NCI-H2227 treated with DMSO at 0.1 percent for 48 hours (cell line): ENCODE measurements around the gene SLC25A25.
A peak's percentile ranks its signal among the peaks of the same experiment; 100 is the strongest.
"Not testable (repeated sequence)": the region's sequence is repeated elsewhere in the genome, so short reads cannot be mapped to it uniquely, and the experiment has no call there.

ENCODE experiments used
- DNase-seq: peaks from one replicate; lab custom pipeline; 2025; lab: John Stamatoyannopoulos, UW

SLC25A25 gene

GRCh38 chr9:128109050-128109709 lies 41.1 kb downstream of the SLC25A25 start:
- DNase-seq, result no peak

- not testable (repeated sequence) for DNase-seq
Observed at GRCh38 chr9:128111726-128112125, 43.7 kb downstream of the SLC25A25 start.

GRCh38 chr9:128113526-128114325 lies 45.7 kb downstream of the SLC25A25 start:
- DNase-seq, result no peak

- no peak for DNase-seq
Observed at GRCh38 chr9:128114326-128115186, 46.5 kb downstream of the SLC25A25 start.

GRCh38 chr9:128115187-128116103 lies 47.4 kb downstream of the SLC25A25 start:
- DNase-seq, result no peak

- no peak for DNase-seq
Observed at GRCh38 chr9:128116104-128117083, 48.4 kb downstream of the SLC25A25 start.

DNA sequence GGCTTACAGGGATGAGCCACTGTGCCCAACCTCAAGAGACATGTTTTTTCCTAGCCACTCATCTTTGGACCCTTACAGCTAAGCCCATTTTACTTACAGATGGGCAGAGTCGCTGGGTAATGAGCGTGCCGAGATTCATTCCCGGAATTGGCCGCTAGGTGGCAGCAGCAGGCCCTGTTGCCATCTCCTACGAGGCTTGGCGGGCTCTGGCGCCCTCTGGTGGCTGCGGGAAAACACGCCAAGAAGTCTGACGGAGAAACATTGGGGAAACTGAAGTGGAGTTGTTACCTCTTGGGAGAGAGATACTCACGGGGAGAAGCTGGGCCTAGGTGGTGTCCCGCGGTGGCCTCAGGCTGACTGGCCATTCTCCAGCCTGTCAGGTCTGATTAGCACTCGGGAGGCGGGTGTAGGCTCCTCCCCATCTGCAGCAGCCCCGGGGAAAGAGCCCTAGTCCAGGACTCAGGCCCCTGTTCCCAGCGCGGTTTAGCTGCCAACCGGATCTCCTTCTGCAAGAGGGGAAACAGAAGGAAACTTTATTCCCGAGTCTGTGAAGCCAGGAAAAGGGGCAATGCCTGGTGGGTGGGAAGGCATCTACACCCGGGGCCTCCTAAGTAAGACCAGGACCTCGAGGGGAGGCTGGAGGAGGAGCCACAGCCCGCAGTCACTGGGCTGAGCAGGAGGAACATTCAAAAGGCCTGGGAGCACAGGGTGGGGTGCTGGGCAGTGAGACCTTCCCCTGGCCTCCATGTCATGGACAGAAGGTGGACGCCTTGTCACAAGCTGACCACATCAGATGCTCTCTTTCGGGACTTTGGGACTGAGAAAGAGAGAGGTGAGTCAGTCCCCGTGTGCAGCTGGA lies 49.8 kb downstream of the SLC25A25 start:
- peak; percentile 82 for DNase-seq

DNA sequence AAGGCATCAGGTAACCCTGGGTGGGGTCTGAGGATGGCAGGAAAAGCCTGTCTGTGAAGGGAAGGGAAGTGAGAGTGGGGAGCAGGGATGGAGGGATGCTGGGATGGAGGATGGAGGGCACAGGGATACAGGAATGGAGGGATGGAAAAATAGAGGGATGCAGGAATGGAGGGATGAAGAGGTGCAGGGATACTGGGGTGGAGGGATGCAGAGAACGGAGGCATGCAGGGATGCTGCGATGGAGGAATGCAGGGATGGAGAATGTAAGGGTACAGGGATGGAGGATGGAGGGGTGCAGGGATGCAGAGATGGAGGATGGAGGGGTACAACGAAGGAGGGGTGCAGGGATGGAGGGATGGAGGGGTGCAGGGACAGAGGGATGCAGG lies 50.4 kb downstream of the SLC25A25 start:
- no peak for DNase-seq

DNA sequence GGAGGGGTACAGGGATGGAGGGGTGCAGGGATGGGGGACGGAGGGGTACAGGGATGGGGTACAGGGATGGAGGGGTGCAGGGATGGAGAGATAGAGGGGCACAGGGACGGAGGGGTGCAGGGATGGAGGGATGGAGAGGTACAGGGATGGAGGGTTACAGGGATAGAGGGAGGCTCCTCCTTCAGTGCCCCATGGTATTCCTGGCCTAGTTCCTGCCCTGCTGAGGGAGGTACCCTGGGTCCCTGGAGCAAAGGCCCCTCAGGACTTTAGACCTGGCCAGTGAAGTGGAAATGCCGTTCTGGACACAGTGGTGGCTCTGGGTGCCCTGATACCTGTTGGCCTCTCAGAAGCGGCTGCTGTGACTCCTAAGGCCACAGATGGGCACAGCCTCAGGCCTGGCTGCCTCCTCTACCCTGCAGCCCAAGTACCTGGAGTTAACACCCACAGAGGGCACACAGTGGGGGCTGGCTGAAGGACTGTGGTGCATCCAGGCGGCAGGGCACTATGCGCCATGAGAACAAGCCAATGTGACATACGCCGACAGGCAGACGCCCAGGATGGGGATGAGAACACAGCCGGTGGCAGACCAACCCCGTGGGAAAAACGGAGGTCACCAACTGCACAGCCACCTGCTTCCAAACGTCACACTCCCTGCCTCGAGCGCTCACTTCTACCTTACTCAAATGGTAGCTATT lies 51.1 kb downstream of the SLC25A25 start:
- DNase-seq, result no peak

DNA sequence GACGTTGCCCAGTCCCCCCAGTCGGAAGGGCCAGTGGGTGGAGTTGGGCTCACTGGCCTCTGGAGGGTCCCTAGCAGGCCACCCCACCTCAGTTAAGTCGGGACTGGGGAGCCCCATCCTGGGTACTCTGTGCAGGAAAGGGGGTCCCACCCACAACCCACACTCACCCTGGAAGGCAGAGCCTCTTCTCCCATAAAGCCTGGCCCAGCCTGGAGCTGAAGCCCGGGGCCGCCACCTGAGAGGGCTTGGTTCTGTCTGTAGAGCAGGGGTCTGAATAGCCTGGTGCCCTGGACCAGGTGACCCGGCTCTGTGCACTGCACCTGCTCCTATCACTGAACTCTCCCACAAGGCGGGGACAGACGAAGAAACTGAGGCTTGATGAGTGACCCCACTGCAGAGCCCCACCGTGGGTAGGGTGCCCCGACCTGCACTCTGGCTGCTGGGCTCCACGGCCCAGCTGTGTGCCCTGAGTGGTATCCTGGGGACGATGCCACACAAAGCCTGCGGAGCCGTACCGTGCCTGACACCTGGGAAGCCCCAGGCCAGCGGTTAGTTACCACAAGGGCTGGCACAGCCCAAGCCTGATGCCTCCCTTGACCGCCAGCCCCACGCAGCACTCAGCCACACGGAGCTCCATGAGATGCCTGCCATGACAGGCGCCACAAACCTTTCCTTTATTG lies 52.2 kb downstream of the SLC25A25 start:
- no peak for DNase-seq

GRCh38 chr9:128120741-128121465 lies 52.9 kb downstream of the SLC25A25 start:
- DNase-seq, result no peak

GRCh38 chr9:128121466-128121810 lies 53.4 kb downstream of the SLC25A25 start:
- DNase-seq, result no peak

GRCh38 chr9:128121924-128122808 lies 54.1 kb downstream of the SLC25A25 start:
- DNase-seq, result no peak

GRCh38 chr9:128122809-128123175 lies 54.8 kb downstream of the SLC25A25 start:
- no peak for DNase-seq

- no peak for DNase-seq
Observed at GRCh38 chr9:128123451-128124080, 55.5 kb downstream of the SLC25A25 start.

GRCh38 chr9:128124451-128124850 lies 56.4 kb downstream of the SLC25A25 start:
- no peak for DNase-seq
